Mesothelial cell of epicardium (in vitro differentiated cells): Measurements from ENCODE around the gene ISYNA1. TPM values are rescaled to one million over a fixed set of nuclear protein-coding genes. Genes with fewer than 3 reads are reported as not detected.
A peak's percentile ranks its signal among the peaks of the same experiment; 100 is the strongest.

ENCODE experiments used
- DNase-seq, 2 experiments: peaks; one replicate each; pipeline ENCODE4 v3.0.0; 2021; ENCODE audit warnings: low spot score in 2 of 2; ENCODE audit not compliant: unreplicated experiment in 2 of 2
- H3K27ac Mint-ChIP-seq: 2 replicates; pipeline ENCODE4 v1.8.0; 2021; ENCODE audit warnings: mixed read lengths
- H3K27me3 Mint-ChIP-seq: 2 replicates; pipeline ENCODE4 v1.8.0; 2021; ENCODE audit warnings: low read depth, mixed read lengths
- H3K36me3 Mint-ChIP-seq: 2 replicates; pipeline ENCODE4 v1.8.0; 2021; ENCODE audit warnings: mixed read lengths
- H3K4me1 Mint-ChIP-seq: 2 replicates; pipeline ENCODE4 v1.8.0; 2021; ENCODE audit warnings: mixed read lengths
- H3K4me3 Mint-ChIP-seq: 2 replicates; pipeline ENCODE4 v1.8.0; 2021; ENCODE audit warnings: mild to moderate bottlenecking, moderate library complexity, mixed read lengths
- H3K9me3 Mint-ChIP-seq: 2 replicates; pipeline ENCODE4 v1.8.0; 2021; ENCODE audit warnings: mixed read lengths
- total RNA-seq: library from RNA; stranded (reverse); gene quantifications from 3 replicates; pipeline ENCODE4 v1.2.1, GENCODE V29; 2021
- TF ChIP-seq, protein P1 (sequence below): fragments of 200-600 bp; sonication (generic); IDR thresholded peaks from one replicate; pipeline ENCODE4 v1.5.0; 2021; ENCODE audit warnings: antibody characterized with exemption; ENCODE audit not compliant: unreplicated experiment

ISYNA1 gene
- total RNA-seq, 1 donor from 2014 or later, result 826 TPM

DNA sequence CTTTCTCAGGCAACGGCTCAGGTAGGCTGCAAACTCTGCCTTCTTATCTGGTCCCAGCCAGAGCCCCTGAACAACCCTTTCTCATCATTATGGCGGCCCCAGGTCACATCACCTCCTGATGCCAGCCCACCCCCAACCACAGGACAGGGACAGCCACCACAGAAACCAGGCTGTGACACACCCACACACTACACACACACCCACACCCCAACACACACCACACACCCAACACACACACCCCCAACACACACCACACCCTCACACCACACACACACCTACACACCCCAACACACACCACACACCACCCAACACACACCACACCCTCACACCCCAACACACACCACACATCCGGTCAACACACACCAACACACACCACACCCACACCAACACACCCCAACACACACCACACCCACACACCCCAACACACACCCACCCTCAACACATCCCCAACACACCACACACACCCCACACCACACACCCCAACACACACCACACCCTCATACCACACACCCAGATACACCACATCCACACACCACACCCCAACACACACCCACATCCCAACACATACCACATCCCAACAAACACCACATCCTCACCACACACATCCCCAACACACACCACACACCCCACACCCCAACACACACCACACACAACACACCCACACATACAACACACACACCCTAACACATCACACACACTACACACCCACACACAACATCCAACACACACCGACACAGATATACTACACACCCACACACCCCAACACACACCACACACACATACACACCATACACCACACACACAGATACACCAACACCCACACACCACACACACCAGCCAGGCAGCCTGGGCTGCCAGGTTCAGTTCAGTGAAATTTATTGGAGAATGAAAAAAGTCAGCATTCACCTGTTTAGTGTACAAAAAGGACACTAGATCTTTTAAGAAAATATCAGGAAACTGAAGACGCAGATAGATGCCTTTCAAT is 4.2 kb upstream of the ISYNA1 start:
- Mint-ChIP-seq H3K36me3 (no peaks in the 10 kb centered on the region), H3K27me3 (no peaks in the 10 kb centered on the region), H3K4me1 (peaks cover 41% of the 10 kb centered on the region), H3K27ac (peak overlapping the region; percentile 52), H3K4me3 (no peak overlapping the region), H3K9me3 (no peaks in the 10 kb centered on the region)
- DNase-seq, result no peak
- TF ChIP-seq, protein P1, sequence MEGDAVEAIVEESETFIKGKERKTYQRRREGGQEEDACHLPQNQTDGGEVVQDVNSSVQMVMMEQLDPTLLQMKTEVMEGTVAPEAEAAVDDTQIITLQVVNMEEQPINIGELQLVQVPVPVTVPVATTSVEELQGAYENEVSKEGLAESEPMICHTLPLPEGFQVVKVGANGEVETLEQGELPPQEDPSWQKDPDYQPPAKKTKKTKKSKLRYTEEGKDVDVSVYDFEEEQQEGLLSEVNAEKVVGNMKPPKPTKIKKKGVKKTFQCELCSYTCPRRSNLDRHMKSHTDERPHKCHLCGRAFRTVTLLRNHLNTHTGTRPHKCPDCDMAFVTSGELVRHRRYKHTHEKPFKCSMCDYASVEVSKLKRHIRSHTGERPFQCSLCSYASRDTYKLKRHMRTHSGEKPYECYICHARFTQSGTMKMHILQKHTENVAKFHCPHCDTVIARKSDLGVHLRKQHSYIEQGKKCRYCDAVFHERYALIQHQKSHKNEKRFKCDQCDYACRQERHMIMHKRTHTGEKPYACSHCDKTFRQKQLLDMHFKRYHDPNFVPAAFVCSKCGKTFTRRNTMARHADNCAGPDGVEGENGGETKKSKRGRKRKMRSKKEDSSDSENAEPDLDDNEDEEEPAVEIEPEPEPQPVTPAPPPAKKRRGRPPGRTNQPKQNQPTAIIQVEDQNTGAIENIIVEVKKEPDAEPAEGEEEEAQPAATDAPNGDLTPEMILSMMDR, result no peak

DNA sequence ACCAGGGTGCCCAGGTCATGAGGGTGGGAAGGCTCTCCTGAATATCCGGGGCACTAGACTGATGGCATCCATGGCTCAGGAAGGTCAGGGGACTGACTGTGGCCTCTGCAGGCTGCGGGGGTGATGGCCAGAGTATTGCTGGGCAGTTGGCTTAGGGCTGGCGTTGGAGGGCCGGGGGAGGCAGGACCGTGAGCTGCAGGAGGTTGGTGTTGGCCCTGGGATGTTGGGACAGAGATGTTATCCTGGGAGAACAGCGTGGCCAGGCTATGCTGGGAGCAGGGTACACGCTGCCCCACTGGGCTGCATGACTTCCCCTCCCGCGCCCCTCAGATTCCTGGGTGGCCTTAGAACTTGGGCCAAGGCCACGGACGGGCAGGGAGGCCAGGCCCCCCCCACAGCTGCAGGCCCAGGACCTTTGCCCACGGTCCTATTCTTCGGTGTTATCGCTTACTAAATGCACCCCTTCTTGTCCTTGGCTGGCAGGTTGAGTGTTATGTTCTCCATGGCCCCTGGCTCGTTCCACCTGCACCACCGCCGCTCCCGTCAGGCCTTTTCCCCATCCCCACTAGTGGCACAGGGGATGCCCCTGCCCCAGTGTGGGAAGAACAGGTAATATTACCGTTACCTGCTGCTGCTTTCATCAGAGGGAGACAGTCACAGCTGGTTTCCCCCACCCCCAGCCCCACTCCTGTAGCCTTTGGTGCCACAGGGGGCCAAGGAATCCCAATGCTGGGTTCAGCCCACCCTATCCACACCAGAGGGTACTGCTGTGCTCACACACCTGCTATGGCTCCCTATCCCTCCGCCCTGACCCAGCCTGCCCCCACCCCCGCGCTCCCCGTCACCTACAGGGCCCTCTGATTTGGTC is 3.2 kb upstream of the ISYNA1 start:
- Mint-ChIP-seq H3K4me1 (peaks cover 37% of the 10 kb centered on the region), H3K9me3 (no peaks in the 10 kb centered on the region), H3K4me3 (no peak overlapping the region), H3K36me3 (no peaks in the 10 kb centered on the region), H3K27me3 (no peaks in the 10 kb centered on the region), H3K27ac (peak overlapping the region; percentile 98)
- no peak for DNase-seq
- TF ChIP-seq, protein P1, result no peak

- Mint-ChIP-seq H3K9me3 (no peaks in the 10 kb centered on the region), H3K4me1 (peaks cover 41% of the 10 kb centered on the region), H3K4me3 (no peak overlapping the region), H3K27ac (peak overlapping the region; percentile 98), H3K36me3 (peaks cover 2% of the 10 kb centered on the region), H3K27me3 (no peaks in the 10 kb centered on the region)
- TF ChIP-seq, protein P1, result no peak
- DNase-seq, result no peak
Observed at GRCh38 chr19:18440415-18440877, 2.5 kb upstream of the ISYNA1 start.

DNA sequence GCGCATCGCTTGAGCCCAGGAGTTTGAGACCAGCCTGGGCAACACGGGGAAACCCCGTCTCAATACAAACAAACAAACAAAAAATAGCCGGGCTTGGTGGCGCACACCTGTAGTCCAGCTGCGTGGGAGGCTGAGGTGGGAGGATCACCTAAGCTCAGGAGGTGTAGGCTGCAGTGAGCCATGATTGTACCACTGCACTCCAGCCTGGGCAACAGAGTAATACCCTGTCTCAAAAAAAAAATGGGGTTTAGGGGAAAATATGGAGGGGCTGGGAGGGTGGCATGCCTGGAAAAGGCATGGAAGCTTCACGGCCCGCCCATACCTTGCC is 1.9 kb upstream of the ISYNA1 start:
- Mint-ChIP-seq H3K27me3 (no peaks in the 10 kb centered on the region), H3K9me3 (no peaks in the 10 kb centered on the region), H3K27ac (peak overlapping the region; percentile 98), H3K4me3 (peak overlapping the region; percentile 75), H3K4me1 (peaks cover 41% of the 10 kb centered on the region), H3K36me3 (peaks cover 2% of the 10 kb centered on the region)
- TF ChIP-seq, protein P1, result no peak
- DNase-seq, result no peak

GRCh38 chr19:18439025-18439909 is 1.3 kb upstream of the ISYNA1 start:
- Mint-ChIP-seq H3K4me1 (peaks cover 47% of the 10 kb centered on the region), H3K4me3 (peak overlapping the region; percentile 75), H3K27ac (peak overlapping the region; percentile 98), H3K27me3 (no peaks in the 10 kb centered on the region), H3K9me3 (no peaks in the 10 kb centered on the region), H3K36me3 (peaks cover 2% of the 10 kb centered on the region)
- DNase-seq, result no peak
- TF ChIP-seq, protein P1, result no peak
